Mesothelial cell of epicardium (in vitro differentiated cells): ENCODE measurements around the gene RNF169. TPM values are rescaled to one million over a fixed set of nuclear protein-coding genes. Genes with fewer than 3 reads are reported as not detected.

ENCODE experiments used
- DNase-seq, 2 experiments: peaks; one replicate each; pipeline ENCODE4 v3.0.0; 2021; ENCODE audit warnings: low spot score in 2 of 2; ENCODE audit not compliant: unreplicated experiment in 2 of 2
- H3K27ac Mint-ChIP-seq: 2 replicates; pipeline ENCODE4 v1.8.0; 2021; ENCODE audit warnings: mixed read lengths
- H3K27me3 Mint-ChIP-seq: 2 replicates; pipeline ENCODE4 v1.8.0; 2021; ENCODE audit warnings: low read depth, mixed read lengths
- H3K36me3 Mint-ChIP-seq: 2 replicates; pipeline ENCODE4 v1.8.0; 2021; ENCODE audit warnings: mixed read lengths
- H3K4me1 Mint-ChIP-seq: 2 replicates; pipeline ENCODE4 v1.8.0; 2021; ENCODE audit warnings: mixed read lengths
- H3K4me3 Mint-ChIP-seq: 2 replicates; pipeline ENCODE4 v1.8.0; 2021; ENCODE audit warnings: mild to moderate bottlenecking, moderate library complexity, mixed read lengths
- H3K9me3 Mint-ChIP-seq: 2 replicates; pipeline ENCODE4 v1.8.0; 2021; ENCODE audit warnings: mixed read lengths
- total RNA-seq: library from RNA; stranded (reverse); gene quantifications from 3 replicates; pipeline ENCODE4 v1.2.1, GENCODE V29; 2021
- TF ChIP-seq, protein P1 (sequence below): fragments of 200-600 bp; sonication (generic); IDR thresholded peaks from one replicate; pipeline ENCODE4 v1.5.0; 2021; ENCODE audit warnings: antibody characterized with exemption; ENCODE audit not compliant: unreplicated experiment

Gene RNF169
- total RNA-seq, 1 donor from 2014 or later, result 24.2 TPM

DNA sequence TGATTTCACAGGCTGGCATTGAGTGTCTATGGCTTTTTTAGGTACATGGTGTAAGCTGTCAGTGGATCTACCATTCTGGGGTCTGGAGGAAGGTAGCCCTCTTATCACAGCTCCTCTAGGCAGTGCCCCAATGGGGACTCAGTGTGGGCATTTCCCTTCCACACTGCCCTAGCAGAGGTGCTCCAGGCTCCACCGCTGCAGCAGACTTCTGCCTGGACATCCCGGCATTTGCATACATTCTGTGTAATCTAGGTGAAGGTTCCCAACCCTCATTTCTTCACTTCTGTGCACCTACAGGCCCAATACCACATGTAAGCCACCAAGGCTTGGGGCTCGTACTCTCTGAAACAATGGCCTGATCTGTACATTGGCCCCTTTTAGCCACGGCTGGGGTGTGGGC lies 78.3 kb downstream of the RNF169 start:
- H3K27ac Mint-ChIP-seq, result no peak overlapping the region
- H3K9me3 Mint-ChIP-seq, result peaks cover 72% of the 10 kb centered on the region
- no peak for DNase-seq
- no peaks in the 10 kb centered on the region for H3K4me1 Mint-ChIP-seq
- no peak overlapping the region for H3K4me3 Mint-ChIP-seq
- H3K36me3 Mint-ChIP-seq, result peaks cover 95% of the 10 kb centered on the region
- TF ChIP-seq, protein P1, sequence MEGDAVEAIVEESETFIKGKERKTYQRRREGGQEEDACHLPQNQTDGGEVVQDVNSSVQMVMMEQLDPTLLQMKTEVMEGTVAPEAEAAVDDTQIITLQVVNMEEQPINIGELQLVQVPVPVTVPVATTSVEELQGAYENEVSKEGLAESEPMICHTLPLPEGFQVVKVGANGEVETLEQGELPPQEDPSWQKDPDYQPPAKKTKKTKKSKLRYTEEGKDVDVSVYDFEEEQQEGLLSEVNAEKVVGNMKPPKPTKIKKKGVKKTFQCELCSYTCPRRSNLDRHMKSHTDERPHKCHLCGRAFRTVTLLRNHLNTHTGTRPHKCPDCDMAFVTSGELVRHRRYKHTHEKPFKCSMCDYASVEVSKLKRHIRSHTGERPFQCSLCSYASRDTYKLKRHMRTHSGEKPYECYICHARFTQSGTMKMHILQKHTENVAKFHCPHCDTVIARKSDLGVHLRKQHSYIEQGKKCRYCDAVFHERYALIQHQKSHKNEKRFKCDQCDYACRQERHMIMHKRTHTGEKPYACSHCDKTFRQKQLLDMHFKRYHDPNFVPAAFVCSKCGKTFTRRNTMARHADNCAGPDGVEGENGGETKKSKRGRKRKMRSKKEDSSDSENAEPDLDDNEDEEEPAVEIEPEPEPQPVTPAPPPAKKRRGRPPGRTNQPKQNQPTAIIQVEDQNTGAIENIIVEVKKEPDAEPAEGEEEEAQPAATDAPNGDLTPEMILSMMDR, result no peak
- H3K27me3 Mint-ChIP-seq, result no peaks in the 10 kb centered on the region

DNA sequence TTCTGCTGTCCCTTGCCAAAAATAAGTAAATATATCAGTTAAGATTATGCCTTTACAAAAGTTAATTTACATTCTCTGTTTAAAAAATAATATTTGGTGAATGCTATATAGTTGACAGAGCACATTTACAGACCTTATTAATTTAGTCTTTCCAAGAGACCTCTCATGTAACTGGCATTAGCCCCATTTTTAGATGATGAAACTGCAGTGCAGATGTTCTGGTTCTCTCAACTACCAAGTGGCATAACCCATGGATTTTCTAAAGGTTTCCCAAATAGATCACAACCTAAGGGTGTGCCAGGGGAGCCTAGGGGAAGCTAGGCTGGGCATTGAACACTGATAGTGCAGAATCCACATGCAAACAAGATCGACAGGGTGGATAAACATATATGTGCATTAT lies 88.5 kb downstream of the RNF169 start:
- H3K4me3 Mint-ChIP-seq, result no peak overlapping the region
- TF ChIP-seq, protein P1, result no peak
- H3K36me3 Mint-ChIP-seq, result peaks cover 27% of the 10 kb centered on the region
- no peaks in the 10 kb centered on the region for H3K4me1 Mint-ChIP-seq
- no peak for DNase-seq
- no peak overlapping the region for H3K27ac Mint-ChIP-seq
- H3K27me3 Mint-ChIP-seq, result no peaks in the 10 kb centered on the region
- H3K9me3 Mint-ChIP-seq, result no peaks in the 10 kb centered on the region

DNA sequence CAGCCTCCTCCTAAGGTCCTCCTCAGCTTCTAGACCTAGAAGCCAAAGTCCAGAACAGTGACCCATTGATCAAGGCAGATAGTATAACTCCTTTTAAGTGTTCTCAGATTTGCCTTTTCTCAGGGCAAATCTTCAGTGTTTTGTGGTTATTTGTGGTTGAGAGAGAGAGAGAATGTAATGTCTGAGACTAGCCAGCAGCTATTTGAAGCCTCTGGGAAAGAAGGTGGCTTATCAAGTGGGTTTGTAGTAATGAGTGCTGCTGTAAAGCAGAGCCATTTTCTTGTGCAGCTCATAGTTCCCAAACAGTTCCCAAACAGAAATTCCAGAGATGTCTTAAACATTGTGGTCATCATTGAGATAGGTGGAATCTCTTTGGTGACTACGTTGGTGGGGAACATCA lies 89.5 kb downstream of the RNF169 start:
- no peaks in the 10 kb centered on the region for H3K9me3 Mint-ChIP-seq
- no peaks in the 10 kb centered on the region for H3K27me3 Mint-ChIP-seq
- H3K36me3 Mint-ChIP-seq, result peaks cover 29% of the 10 kb centered on the region
- DNase-seq, result no peak
- H3K4me1 Mint-ChIP-seq, result no peaks in the 10 kb centered on the region
- H3K27ac Mint-ChIP-seq, result no peak overlapping the region
- H3K4me3 Mint-ChIP-seq, result no peak overlapping the region
- TF ChIP-seq, protein P1, result no peak

DNA sequence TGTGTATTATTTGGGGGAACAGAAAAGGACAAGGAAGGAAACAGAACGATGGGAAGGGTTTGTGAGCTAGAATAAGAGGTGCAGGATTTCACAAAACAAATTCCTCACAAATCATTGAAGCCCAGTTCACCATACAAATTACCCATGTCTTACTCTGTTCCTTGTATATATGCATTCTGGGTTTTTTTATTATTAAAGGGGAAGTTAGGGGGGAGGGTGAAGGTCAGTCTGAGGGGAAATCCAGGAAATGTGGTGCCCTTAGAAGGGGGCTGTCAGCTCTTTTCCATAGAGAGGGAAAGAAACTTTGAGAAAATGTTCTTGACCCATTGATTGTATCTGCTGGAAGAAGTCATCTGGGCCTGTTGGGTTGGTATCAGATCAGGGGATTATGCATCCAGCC lies 90.8 kb downstream of the RNF169 start:
- no peaks in the 10 kb centered on the region for H3K9me3 Mint-ChIP-seq
- no peak for DNase-seq

DNA sequence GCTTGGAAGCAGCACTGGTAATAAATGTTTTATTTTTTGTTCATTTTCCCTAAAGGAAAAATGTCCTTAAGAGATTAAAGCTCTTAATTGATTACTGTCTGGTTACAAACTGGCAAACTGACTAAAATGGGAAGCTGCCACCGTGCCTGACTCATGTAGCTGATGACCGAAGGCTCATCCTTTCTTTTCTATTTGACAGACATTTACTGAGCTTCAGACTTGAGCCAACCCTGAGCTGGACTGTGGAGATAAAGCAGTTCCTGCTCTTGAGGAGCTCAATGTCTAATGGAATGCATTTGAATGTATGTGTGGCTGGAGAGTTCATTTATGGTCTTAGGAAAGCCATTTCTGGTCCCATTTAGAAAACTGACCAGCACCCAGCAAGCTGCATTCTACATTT lies 91.3 kb downstream of the RNF169 start:
- no peak overlapping the region for H3K4me3 Mint-ChIP-seq
- no peaks in the 10 kb centered on the region for H3K4me1 Mint-ChIP-seq
- peaks cover 28% of the 10 kb centered on the region for H3K36me3 Mint-ChIP-seq
- TF ChIP-seq, protein P1, result no peak
- no peak overlapping the region for H3K27ac Mint-ChIP-seq
- DNase-seq, result no peak
- no peaks in the 10 kb centered on the region for H3K27me3 Mint-ChIP-seq
- no peaks in the 10 kb centered on the region for H3K9me3 Mint-ChIP-seq

More for the DNA sequence above, 90.8 kb downstream of the RNF169 start:
- TF ChIP-seq, protein P1, result no peak
- H3K4me1 Mint-ChIP-seq, result no peaks in the 10 kb centered on the region
- H3K36me3 Mint-ChIP-seq, result peaks cover 28% of the 10 kb centered on the region
- H3K27me3 Mint-ChIP-seq, result no peaks in the 10 kb centered on the region
- H3K4me3 Mint-ChIP-seq, result no peak overlapping the region
- no peak overlapping the region for H3K27ac Mint-ChIP-seq

DNA sequence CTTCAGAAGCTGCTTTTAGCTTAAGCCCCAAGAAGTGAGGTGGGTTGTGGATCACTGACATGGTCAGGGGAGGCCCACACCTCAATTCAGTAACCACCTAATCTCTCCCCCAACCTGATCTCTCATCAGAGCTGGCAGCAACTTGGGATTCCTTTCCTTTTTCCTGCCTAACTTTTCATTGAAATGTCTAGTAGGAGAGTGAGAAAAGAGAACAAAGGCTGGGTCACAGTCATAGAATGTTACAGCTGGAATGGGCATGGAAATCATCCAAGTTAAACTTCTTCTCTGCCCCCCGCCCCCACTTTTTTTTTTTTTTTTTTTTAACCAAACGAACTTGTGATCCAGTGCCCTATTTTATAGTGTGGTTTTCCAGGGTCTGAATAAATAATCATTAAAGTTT lies 91.8 kb downstream of the RNF169 start:
- Mint-ChIP-seq H3K9me3 (no peaks in the 10 kb centered on the region), H3K27me3 (no peaks in the 10 kb centered on the region), H3K27ac (no peak overlapping the region)

More for the DNA sequence above, 91.8 kb downstream of the RNF169 start:
- TF ChIP-seq, protein P1, result no peak
- Mint-ChIP-seq H3K4me3 (no peak overlapping the region), H3K36me3 (peaks cover 29% of the 10 kb centered on the region), H3K4me1 (no peaks in the 10 kb centered on the region)
- DNase-seq, result no peak
